Central memory CD4-positive, alpha-beta T cell (primary cell): ENCODE measurements around the gene CD38.
"Not testable (repeated sequence)": the region's sequence is repeated elsewhere in the genome, so short reads cannot be mapped to it uniquely, and the experiment has no call there.

Source experiments
- DNase-seq: peaks from one replicate; pipeline ENCODE4 v3.0.0; 2022
- total RNA-seq, 3 experiments: gene quantifications; one replicate each; lab custom pipeline; 2026; lab: John Stamatoyannopoulos, UW

The CD38 gene
- total RNA-seq, result 0.38 to 9.8 (median 7.3) reads per million in 3 experiments

DNA sequence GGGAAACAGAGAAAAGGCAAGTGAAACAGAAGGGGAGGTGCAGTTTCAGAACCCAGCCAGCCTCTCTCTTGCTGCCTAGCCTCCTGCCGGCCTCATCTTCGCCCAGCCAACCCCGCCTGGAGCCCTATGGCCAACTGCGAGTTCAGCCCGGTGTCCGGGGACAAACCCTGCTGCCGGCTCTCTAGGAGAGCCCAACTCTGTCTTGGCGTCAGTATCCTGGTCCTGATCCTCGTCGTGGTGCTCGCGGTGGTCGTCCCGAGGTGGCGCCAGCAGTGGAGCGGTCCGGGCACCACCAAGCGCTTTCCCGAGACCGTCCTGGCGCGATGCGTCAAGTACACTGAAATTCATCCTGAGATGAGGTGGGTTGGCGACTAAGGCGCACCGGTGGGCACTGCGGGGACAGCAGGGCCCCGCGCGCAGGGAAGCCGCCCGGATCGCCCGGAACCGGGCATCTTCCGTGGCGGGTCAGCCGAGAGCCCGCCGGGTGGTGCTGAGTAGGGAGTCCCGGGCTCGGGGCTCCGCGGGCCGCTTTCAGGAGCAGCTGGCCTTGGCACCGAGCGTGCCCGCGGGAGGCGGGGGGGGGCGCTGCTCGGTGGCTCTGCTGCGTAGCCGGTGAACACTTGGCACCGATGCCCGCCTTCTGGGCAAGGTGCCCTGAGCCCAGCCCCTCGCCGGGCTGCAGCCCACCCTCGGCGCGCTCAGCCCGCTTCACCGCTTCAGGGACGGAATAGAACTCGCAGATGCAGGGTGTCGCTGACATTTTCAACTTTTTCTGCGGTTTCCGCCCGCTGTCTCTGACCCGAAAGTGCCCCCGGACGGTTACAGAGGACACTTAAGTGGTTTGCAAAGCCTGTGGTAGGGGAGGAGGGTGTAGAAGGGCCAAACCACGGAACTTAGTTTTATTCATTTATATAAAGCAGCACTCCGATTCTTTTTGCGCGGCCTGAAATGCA lies at the start of gene CD38:
Gene CD38 (plus strand): TSS at position 40 of the 953 bp plus-strand sequence. CDS start 87 bp downstream, at position 127.
- peak; percentile 39 for DNase-seq

DNA sequence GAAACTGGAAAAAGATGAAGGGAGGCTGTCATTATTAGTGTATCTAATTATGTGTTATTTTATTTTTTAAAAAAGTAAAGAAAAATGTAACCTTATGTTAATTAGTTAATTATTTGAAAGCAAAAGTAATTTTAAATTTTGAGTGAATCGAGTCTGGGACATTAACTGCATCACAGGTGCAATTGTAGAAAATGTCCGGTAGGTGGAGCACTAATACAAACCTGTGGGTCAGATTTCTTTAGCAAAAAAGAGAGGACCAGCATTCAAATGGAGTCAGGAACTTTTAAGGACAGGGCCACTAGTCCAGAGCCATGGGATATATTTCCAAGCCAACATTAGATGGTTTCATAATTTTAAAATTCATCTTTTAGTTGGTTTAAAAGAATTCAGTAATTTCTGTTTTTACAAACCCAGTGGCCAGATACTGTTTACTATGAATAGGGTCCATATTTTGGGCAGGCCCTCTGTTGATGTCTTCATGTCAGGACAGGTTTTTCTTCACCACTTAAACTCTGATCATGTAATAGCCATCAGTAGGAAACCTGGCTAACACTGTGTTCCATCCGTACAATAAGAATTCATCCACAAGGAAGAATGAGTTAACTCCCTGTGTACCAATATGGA lies 48.1 kb upstream of the CD38 start:
- peak; percentile 48 for DNase-seq

DNA sequence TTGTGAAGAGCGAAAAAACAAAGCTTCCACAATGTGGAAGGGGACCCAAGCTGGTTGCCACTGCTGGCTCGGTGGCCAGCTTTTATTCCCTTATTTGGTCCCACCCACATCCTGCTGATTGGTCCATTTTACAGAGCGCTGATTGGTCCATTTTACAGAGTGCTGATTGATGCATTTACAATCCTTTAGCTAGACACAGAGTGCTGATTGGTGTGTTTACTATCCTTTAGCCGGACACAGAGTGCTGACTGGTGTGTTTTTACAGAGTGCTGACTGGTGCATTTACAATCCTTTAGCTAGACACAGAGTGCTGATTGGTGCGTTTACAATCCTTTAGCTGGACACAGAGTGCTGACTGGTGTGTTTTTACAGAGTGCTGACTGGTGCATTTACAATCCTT lies 45.1 kb upstream of the CD38 start:
- not testable (repeated sequence) for DNase-seq

DNA sequence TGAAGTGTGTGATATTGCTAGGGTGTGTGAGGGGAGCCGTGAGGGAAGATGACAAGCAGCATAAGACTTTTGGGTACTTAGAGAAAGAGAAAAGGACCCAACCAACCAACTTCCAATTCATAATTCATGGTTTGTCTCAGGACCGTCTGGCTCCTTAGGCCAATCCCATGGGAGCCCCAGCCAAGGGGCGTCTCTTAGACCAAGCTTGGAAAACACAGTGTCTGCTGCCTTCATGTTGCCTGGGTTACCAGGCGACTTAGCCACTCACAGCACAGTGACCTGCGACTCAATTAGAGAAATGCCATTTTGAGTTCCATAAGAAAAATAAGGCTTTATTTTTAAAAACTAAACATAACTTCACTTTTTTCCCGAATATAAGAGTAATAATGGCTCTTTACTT lies 42.6 kb upstream of the CD38 start:
- DNase-seq, result no peak

DNA sequence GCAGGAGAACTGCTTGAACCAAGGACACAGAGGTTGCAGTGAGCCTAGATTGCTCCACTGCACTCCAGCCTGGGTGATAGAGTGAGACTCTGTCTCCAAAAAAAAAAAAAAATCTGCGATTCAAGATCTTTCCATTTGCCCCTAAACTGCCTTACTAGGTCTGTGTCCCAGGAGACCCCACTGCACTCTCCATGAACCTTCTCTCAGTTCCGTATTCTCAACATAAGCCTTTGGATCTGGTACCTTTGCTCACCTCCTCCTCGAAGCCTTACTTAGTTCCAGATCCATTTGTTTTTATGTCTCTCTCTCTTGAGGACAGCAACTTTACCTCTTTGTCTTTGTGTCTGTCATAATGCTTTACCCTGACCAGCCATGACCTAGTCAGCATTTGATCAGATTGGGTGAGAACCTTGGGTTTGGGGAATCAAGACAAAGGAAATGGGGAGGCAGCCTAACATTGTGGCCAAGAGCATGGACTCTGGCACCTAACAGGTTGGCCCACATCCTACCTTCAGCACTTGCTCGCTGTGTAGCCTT lies 41.5 kb upstream of the CD38 start:
- DNase-seq, result no peak

DNA sequence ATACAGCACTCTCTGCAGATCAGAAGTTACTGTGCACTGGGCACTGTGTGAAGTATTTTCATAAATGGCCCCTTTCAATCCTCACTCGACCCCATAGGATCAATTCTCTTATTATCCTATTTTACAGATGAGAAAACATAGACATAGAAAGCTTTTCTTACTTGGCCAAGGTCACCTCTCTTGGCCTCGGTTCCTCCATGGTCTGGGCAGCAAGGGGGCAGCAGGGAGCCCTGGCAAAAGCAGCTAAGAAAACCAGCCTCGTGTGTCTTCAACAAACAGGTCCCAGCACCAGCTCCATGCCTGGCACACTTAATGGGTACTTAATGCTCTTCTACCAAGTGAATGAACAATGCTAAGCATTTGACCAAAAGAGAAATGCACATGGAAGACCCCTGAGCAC lies 40.9 kb upstream of the CD38 start:
- no peak for DNase-seq

DNA sequence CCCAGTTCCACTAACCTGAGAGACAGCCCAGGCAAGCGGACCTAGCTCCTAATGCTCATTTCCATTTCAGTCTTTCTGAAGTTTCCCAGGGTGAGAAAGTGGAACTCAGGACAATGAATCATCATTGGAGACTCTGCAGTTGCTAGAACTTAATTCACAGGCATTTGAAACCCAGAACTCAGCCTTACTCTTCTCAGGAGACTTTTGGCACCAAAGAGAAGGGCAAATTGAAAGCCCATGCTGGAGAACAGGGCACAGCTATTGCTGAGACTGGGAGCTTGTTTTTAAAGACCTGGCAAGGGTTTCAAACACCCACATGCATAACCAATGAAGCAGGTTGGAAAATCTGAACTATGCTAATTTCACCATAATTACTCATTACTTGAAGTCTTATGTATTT lies 39.3 kb upstream of the CD38 start:
- DNase-seq, result no peak

DNA sequence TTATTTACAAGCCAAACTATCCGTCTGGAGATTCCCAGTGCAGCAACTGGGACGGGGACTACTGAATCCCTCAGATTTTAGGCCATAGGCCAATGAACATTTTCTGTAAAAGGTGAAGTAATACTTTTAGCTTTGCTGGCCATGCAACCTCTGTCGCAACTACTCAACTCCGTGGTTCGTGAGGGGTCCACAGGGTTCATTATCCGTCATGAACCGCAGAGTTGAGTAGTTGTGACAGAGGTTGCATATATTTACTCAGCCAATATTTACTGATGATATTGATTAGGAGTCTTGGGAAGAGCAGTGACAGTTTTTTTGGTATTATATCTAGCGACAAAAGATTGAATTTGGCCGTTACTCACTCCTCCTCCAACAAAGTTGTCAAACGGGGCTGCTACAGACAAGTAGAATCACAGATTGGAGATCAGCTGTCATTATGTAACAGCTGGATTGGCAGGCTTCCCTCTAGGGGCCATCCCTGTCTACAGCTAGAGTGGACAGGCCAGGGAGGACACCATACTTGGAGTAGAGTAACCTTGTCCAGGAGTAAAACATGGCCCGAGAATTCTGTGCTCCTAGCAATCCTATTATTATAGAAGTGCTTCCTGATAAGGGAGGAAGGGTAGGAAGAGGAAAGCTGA lies 37.2 kb upstream of the CD38 start:
- no peak for DNase-seq

DNA sequence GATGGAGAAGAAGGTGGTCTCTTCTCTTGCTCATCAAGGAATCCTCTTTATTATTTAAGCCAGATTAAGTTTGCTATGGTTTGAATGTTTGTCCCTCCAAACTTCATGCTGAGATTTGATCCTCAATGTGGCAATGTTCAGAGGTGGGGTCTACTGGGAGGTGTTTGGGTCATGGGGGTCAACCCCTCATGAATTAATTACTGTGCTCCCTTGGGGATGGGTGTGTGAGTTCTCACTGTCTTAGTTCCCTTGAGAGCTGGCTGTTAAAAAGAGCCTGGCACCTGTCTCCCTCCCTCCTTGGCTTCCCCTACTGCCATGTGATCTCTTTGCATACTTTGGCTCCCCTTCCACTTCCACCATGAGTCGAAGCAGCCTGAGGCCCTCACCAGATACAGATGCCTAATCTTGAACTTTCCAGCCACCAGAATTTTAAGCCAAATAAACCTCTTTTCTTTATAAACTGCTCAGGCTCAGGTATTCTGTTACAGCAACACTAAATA lies 36.0 kb upstream of the CD38 start:
- no peak for DNase-seq

DNA sequence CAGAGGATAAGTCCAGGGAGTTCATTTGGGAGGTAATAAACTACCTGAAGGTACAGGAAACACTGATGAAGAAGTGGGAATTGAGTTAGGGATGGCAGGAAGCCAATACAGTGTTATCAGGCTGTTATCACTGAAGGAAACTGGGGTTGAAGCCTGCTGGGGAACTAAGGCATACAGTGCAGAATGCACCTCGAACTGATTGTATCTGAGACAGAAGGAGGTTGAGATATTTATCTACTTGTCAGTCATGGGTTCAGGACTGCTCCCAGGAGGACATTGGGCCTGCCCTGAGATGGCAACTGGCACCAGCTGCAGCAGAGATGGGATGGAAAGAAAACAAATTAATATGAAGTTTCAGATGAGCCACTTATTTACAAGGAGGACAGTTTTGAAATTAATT lies 35.5 kb upstream of the CD38 start:
- DNase-seq, result no peak

DNA sequence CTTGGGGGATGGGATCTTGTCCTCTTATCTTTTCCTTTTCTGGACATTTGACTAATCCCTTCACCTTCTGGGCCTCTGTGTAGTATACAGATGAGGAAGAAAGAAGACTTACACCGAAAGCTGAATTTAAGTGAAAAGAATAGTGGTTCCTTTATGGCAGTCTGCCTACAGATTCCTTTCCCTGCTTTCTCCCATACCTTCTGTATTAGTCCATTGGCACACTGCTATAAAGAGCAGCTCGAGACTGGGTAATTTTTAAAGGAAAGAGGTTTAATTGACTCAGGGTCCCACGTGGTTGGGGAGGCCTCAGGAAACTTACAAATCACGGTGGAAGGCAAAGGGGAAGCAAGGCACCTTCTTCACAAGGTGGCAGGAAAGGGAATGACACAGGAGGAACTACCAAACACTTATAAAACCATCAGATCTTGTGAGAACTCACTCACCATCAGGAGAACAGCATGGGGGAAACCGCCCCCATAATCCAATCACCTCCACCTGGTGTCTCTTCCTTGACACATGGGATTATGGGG lies 34.0 kb upstream of the CD38 start:
- DNase-seq, result no peak

DNA sequence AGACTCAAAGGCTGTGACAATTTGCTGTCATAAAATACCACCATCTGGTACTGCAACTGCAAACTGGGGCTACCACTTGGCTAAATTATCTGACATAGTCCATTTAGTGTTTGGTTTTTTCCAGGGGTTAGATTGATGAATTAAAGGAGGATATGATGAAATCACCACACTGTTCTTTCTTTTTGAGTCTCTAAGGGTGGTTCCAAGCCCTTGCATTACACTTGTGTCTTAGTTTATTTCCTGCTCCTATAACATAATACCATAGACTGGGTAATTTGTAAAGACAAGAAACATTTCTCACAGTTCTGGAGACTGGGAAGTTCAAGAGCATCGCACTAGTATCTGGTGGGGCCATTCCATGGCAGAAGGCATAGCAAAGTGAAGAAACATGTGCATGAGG lies 32.0 kb upstream of the CD38 start:
- no peak for DNase-seq

DNA sequence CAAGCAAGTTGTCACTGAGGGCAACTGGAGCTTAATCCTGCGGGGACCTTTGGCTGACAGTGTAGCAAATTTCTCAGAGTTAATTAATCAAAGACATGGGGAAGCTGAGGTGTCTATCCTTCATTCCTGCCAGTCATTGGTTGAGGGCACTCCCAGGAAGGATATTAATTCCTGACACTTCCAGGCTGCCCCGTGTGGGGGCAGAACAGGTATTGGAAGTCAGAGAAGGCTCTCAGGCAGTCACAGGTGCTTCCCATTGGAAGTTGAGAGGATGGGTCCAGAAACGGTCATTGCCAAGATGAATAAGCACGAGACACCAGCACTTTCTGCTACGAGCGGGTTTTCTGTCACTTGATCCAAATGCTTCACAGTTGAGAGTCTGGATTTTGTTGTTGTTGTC lies 29.1 kb upstream of the CD38 start:
- DNase-seq, result no peak

DNA sequence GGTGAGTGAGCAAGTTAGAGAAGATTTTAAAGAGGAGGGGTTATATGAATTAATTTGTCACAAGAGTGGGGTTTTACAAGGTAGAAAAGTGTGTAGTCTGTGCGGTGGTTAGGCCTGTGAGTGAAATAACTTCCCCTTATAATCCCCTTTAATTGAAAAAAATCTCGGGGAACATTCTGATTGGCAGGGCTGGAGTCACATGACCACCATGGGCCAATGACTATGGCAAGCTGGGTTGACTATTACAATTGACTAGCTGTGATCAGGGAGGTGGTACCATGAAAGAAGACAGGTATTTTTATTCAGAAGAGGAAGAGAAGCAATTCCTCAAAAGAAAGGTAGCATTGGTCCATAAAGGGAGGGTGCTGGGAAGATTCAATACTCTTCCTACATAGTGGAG lies 27.0 kb upstream of the CD38 start:
- DNase-seq, result no peak

DNA sequence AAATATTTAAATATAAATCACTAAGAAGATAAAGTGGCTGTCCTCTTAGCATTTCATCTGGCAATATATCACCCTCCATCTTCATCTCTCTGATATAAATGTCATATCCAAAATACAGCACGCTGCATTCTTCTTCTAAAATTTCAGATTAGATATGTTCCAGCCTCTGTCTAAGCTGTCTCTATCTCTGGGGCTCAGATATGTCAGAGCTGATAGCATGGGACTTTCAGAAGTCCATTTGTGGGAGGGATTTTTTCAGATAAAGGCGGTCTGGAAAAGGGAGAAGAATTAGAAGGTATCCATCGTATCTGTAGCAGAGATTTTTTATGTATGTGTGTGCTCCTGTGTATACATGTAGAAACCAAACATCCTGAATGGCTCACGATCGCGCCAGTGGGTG lies 25.0 kb upstream of the CD38 start:
- DNase-seq, result no peak

DNA sequence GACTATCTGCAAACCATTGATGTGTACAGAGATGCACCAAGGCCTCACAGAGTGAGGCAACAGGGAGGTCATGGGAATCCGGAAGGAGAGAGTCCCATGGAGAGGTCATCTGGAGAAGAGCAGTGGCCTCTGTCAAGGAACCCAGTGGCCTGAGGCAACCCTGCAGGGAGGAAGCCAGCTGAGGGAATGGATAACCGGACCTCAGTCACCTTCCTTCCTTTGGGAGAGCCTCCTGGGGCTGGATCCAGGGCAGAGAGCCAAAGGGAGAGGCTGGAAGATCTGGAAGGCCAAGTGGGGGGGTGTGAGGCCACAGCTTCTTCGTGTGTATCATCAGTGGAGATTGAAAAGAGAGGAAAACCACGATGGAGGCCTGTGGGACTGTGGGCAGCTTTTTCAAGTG lies 24.3 kb upstream of the CD38 start:
- no peak for DNase-seq

DNA sequence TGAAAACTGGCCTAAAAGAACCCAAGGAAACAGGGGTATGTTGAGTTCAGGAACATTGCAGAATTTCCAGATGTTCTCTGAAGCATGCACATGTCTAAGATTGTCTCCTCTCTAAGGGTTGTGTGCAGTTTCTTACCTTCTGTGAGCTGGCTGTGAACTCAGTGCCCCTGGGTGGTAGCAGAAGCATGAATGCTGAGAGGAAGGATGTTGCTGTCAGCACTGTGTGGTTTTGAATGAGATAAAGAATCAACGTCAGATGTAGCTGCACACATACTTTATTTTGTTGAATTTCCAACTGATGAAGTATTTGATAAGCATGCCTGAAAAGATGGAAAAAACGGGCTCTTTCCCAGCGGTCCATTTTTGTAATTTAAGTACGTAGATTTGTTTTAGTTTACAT lies 23.8 kb upstream of the CD38 start:
- peak; percentile 61 for DNase-seq

DNA sequence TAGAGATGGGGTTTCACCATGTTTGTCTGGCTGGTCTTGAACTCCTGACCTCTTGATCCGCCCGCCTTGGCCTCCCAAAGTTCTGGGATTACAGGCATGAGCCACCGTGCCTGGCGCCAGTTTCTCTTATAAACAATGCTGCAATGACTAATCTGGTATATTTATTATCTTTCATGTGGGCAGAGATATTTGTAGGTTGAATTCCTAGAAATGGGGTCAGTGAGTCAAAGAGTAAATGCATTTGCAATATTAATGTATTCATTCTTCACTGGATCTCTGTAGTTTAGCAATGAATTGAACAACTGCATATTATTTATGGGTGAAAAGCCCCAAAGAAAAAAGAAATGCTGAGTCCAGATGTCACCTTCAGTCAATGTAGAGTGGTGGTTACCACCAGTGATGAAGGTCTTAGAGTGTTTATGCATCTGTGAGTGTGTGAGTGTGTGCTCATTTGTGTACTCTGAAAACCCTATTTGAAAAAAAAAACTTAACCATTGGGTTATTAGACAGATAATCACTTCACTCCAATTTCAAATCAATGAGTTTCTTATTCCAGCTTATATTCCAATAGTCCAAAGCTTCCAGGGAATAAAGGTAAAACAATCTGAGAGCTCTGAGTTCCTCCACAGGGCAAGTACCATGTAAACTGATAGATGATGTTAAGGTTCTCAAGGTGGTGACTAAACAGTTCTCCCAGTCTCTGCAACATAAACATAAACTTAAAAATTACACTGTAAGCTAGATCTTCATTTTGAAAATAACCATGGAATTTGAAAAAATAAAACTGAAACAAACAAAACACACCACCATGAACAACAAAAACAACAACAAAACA lies 22.6 kb upstream of the CD38 start:
- no peak for DNase-seq

DNA sequence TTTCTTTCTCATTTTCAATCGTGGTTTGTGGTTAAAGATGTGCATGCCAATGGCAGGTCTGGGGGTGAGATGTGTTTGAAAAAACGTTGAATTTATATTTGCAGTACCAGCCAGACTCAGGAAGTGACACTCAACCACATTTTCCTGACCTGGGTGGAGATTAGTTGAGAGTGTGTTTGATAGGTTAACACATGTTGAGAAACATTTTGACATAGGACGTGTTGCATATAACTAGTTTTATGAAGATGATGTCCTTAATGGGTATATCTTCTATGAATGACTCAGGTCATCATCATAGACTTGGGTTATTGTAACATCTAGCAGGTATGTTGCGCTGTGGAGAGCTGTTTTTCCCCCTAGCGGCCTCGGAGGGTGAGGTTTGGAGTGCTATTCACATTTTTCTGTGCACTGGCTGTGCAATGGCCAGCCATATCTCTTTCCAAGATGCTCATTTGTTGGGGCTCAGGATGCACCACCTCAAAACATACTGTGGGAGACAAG lies 21.7 kb upstream of the CD38 start:
- peak; percentile 89 for DNase-seq

DNA sequence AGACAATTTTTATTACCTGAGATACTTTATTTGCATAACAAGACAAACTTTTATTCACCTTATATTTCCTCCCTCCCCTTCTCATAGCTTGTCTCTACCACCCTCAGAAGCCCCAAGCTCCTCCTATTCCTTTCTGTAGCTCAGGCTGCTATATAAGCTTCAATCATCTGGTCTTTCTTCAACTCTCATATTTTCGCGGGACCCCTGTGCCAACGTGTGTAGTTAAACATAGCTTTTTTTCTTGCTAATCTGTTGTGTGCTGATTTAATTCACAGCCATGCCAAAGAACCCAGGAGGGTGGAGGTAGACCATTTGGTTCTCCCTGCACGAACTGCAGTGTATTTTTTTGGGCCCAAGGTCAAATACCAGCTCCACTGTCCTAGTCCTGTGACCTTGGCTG lies 21.1 kb upstream of the CD38 start:
- DNase-seq, result no peak

DNA sequence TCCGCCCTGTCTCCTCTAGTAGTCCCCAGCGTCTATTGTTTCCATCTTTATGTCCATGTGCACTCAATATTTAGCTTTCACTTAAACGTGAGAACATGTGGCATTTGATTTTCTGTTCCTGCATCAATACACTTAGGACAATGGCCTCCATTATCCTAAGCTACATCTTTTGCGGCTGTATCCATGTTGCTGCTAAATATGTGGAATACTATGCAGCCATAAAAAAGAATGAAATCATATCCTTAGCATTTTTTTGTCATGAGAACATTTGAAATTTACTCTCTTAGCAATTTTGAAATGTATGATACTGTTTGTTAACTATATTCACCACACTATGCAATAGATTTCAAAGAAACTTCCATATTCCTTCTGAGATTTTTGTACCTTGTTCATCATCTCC lies 19.8 kb upstream of the CD38 start:
- no peak for DNase-seq

DNA sequence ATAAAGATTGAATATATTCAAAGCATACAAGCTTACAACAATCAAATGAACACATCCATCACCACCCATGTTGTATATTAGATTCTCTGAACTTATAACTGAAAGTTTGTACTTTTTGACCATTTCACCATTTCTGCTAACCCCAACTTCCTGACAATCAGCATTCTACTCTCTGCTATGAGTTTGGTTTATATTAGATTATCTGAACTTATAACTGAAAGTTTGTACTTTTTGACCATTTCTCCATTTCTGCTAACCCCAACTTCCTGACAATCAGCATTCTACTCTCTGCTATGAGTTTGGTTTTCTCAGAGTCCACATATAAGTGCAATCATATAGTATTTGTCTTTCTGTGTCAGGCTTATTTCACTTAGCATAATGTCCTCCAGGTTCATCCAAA lies 15.7 kb upstream of the CD38 start:
- DNase-seq, result not testable (repeated sequence)
